GM23248 (cell line): Measurements from ENCODE around the gene DUS1L. TPM values are rescaled to one million over a fixed set of nuclear protein-coding genes. Genes with fewer than 3 reads are reported as not detected.

Experiments used
- DNase-seq: peaks from one replicate; pipeline ENCODE4 v3.0.0-alpha.2; 2015
- H2AFZ ChIP-seq: fragments of 200-600 bp; sonication (generic); 2 replicates; pipeline ENCODE4 v1.6.1; 2016; ENCODE audit warnings: antibody characterized with exemption
- H3F3A ChIP-seq: fragments of 200-600 bp; sonication (generic); 2 replicates; pipeline ENCODE4 v1.6.1; 2016; ENCODE audit warnings: mild to moderate bottlenecking, antibody characterized with exemption, mixed run types; ENCODE audit not compliant: insufficient read depth
- H3K27ac ChIP-seq: fragments of 200-600 bp; sonication (generic); 2 replicates; pipeline ENCODE4 v1.5.1; 2016; ENCODE audit warnings: mild to moderate bottlenecking
- H3K27me3 ChIP-seq: fragments of 200-600 bp; sonication (generic); replicated peaks from 2 replicates; pipeline ENCODE4 v1.6.1; 2016; ENCODE audit warnings: mild to moderate bottlenecking; ENCODE audit not compliant: insufficient read depth
- H3K36me3 ChIP-seq: fragments of 200-600 bp; sonication (generic); 2 replicates; pipeline ENCODE4 v1.6.1; 2016; ENCODE audit warnings: low read depth, mild to moderate bottlenecking
- H3K4me1 ChIP-seq: fragments of 200-600 bp; sonication (generic); 2 replicates; pipeline ENCODE4 v1.6.1; 2016; ENCODE audit warnings: mild to moderate bottlenecking; ENCODE audit not compliant: insufficient read depth
- H3K4me2 ChIP-seq: fragments of 200-600 bp; sonication (generic); one replicate; pipeline ENCODE4 v1.6.1; 2016; ENCODE audit warnings: mild to moderate bottlenecking; ENCODE audit not compliant: unreplicated experiment
- H3K4me3 ChIP-seq: fragments of 200-600 bp; sonication (generic); 2 replicates; pipeline ENCODE4 v1.5.1; 2016; ENCODE audit warnings: mild to moderate bottlenecking
- H3K79me2 ChIP-seq: fragments of 200-600 bp; sonication (generic); 2 replicates; pipeline ENCODE4 v1.6.1; 2016; ENCODE audit warnings: mild to moderate bottlenecking; ENCODE audit not compliant: insufficient read depth
- H3K9ac ChIP-seq: fragments of 200-600 bp; sonication (generic); 2 replicates; pipeline ENCODE4 v1.6.1; 2016; ENCODE audit warnings: mild to moderate bottlenecking
- H3K9me2 ChIP-seq: fragments of 200-600 bp; sonication (generic); 2 replicates; pipeline ENCODE4 v1.6.1; 2016; ENCODE audit warnings: mixed run types, mild to moderate bottlenecking, moderate library complexity; ENCODE audit not compliant: insufficient read depth
- H3K9me3 ChIP-seq: fragments of 200-600 bp; sonication (generic); one replicate; pipeline ENCODE4 v1.6.1; 2017; ENCODE audit warnings: low read depth
- H4K20me1 ChIP-seq: fragments of 200-600 bp; sonication (generic); 2 replicates; pipeline ENCODE4 v1.6.0; 2016; ENCODE audit not compliant: insufficient read depth
- EZH2 ChIP-seq: fragments of 200-600 bp; sonication (generic); IDR thresholded peaks from 2 replicates; pipeline ENCODE4 v1.6.1; 2018; ENCODE audit warnings: antibody characterized with exemption, mild to moderate bottlenecking; ENCODE audit not compliant: insufficient read depth, poor library complexity, severe bottlenecking
- EZH2phosphoT487 ChIP-seq: fragments of 200-600 bp; sonication (generic); IDR thresholded peaks from 2 replicates; pipeline ENCODE4 v1.6.1; 2018; ENCODE audit warnings: antibody characterized with exemption, moderate library complexity, mild to moderate bottlenecking, low read depth; ENCODE audit not compliant: insufficient read depth
- WGBS, 2 experiments: methylation state at CpG; one replicate each; pipeline ENCODE4 v1.1.6; 2015 to 2017; ENCODE audit warnings: low lambda C conversion rate in 2 of 2, low coverage in 1 of 2; ENCODE audit errors: missing lambda C conversion rate in 2 of 2; 5-methylcytosine and 5-hydroxymethylcytosine counted together
- in situ Hi-C: fragments of 300-500 bp; cut with MboI; formaldehyde crosslinking; loops from 2 replicates; pipeline ENCODE4 v1.15.0; 2020
- polyA plus RNA-seq: library from polyadenylated mRNA; unstranded; fragments of >200 nt; fragmentation: Nextera tagmentation; extraction: Ambion mirVana; gene quantifications from 2 replicates; pipeline ENCODE4 v1.2.1, GENCODE V29; 2016
- total RNA-seq: library from RNA; depleted of rRNA; stranded (reverse); fragments of >200 nt; shearing (Covaris generic); gene quantifications from 2 replicates; pipeline ENCODE4 v1.2.3, GENCODE V29; 2014; rRNA removed

DUS1L gene
- total and polyA plus RNA-seq, 2 experiments from 2014 or later, result 13.3 to 61.2 TPM

DNA sequence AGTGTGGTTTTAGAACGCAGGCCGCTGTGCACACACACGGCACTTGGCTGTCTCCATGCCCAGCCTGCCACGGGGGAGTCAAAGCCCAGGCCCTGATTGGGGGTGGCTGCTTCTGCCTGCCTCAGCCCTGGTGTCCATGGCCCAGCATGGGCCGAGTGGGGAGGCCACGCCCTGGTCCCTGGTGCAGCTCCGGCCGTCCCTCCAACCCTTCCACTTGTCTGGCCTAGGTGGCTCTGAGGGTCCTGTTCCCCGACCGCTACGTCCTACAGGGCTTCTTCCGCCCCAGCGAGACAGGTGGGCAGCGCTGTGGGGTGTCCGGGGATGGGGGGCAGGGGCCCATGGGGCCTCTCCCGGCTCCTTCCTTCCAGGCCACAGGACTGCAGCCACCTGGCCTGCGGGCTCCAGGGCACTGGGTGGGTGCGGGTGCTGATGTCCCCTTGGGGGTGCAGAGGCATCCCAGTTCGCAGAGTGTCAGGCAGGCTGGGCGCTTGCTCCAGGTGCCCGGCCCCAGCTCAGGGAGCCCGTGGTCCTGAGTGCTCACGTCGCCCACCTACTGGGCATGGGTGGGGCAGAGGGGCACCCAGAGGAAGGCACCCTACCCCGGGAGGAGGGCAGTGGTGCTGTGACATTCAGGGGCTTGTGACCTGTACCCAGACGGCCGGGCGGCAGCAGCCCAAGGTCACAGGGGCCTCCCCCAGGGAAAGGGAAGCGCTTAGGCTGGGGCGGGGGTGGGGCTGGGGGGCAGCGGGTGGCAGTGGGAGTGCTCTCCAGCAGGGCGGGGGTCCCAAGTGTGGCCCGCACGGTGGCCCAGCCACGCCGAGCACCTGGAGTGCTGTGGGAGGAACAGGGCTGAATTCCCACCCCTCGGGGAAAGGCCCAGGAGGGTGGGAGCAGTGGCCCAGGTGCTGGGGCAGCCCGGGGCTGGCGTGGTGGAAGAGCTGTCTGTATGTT, 54.8 kb downstream of the DUS1L start:
- H3K9ac ChIP-seq, result no peak overlapping the region

DNA sequence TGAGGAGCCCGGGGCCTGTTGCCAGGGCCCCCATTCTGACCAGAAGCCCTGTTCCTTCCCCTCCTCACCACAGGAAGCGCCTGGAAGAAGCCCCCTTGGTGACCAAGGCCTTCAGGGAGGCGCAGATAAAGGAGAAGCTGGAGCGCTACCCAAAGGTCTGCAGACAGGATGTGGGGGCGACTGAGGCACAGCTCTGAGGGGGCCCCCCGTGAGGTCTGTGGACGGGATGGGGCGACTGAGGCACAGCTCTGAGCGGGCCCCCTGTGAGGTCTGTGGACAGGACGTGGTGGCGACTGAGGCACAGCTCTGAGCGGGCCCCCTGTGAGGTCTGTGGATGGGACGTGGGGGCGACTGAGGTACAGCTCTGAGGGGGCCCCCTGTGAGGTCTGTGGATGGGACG, 56.2 kb downstream of the DUS1L start:
- TF ChIP-seq EZH2 (no peak), EZH2phosphoT487 (no peak)
- in situ Hi-C loops, result no loop called here
- no peak for DNase-seq
- no peak overlapping the region for H3K9ac ChIP-seq
- no peaks in the 10 kb centered on the region for H4K20me1 ChIP-seq
- H2AFZ ChIP-seq, result no peak overlapping the region
- H3K27ac ChIP-seq, result no peak overlapping the region
- no peaks in the 10 kb centered on the region for H3K36me3 ChIP-seq
- H3K9me2 ChIP-seq, result no peaks in the 10 kb centered on the region
- no peaks in the 10 kb centered on the region for H3K79me2 ChIP-seq
- H3K4me2 ChIP-seq, result no peak overlapping the region
- H3F3A ChIP-seq, result no peaks in the 10 kb centered on the region
- peaks cover 13% of the 10 kb centered on the region for H3K4me1 ChIP-seq
- H3K4me3 ChIP-seq, result no peak overlapping the region
- H3K27me3 ChIP-seq, result no peaks in the 10 kb centered on the region
- no peaks in the 10 kb centered on the region for H3K9me3 ChIP-seq
- WGBS, 2 experiments, result 94% methylated on average over 15 of the region's 15 CpGs

More for the DNA sequence above, 54.8 kb downstream of the DUS1L start:
- in situ Hi-C loops, result no loop called here
- H3K9me2 ChIP-seq, result no peaks in the 10 kb centered on the region
- H3K36me3 ChIP-seq, result no peaks in the 10 kb centered on the region
- no peaks in the 10 kb centered on the region for H4K20me1 ChIP-seq
- no peaks in the 10 kb centered on the region for H3K79me2 ChIP-seq
- 0 out of 2 replicates have a peak, but pooled peaks cover 7% of the 10 kb centered on the region for H3K4me1 ChIP-seq
- no peaks in the 10 kb centered on the region for H3F3A ChIP-seq
- no peak for DNase-seq
- H3K27me3 ChIP-seq, result no peaks in the 10 kb centered on the region
- H2AFZ ChIP-seq, result no peak overlapping the region
- H3K4me2 ChIP-seq, result no peak overlapping the region
- H3K4me3 ChIP-seq, result no peak overlapping the region
- H3K27ac ChIP-seq, result no peak overlapping the region
- no peaks in the 10 kb centered on the region for H3K9me3 ChIP-seq
- no peak for TF ChIP-seq EZH2phosphoT487
- WGBS, 2 experiments, result 91 to 92% methylated on average over 25 to 39 of the region's 39 CpGs

DNA sequence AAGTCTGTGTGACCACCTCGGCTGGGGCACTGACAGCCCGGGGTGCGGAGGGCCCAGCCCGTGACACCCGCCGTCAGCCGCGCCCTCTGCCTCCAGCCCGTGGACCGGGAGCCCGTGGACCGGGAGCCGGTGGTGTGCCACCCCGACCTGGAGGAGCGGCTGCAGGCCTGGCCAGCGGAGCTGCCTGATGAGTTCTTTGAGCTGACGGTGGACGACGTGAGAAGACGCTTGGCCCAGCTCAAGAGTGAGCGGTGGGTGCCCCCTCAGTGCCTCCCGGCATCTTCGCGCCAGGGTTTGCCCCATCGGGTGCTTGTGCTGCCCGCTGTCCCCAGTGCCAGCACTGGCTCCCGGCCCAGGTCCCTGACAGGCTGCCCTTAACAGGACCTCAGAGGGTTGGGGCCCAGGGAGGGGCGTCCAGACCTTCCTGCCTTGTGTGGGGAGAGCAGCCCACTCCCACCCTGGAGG, 56.6 kb downstream of the DUS1L start:
- H4K20me1 ChIP-seq, result no peaks in the 10 kb centered on the region
- H2AFZ ChIP-seq, result no peak overlapping the region
- H3F3A ChIP-seq, result no peaks in the 10 kb centered on the region
- no peak overlapping the region for H3K4me2 ChIP-seq
- H3K9me2 ChIP-seq, result no peaks in the 10 kb centered on the region
- H3K79me2 ChIP-seq, result no peaks in the 10 kb centered on the region
- no peak overlapping the region for H3K9ac ChIP-seq
- no peak overlapping the region for H3K27ac ChIP-seq
- 95% methylated on average over 26 to 27 of the region's 28 CpGs for WGBS, 2 experiments
- TF ChIP-seq EZH2phosphoT487 (no peak), EZH2 (no peak)
- no peaks in the 10 kb centered on the region for H3K27me3 ChIP-seq
- in situ Hi-C loops, result no loop called here
- no peaks in the 10 kb centered on the region for H3K9me3 ChIP-seq
- DNase-seq, result no peak
- H3K4me3 ChIP-seq, result no peak overlapping the region
- H3K4me1 ChIP-seq, result peaks cover 17% of the 10 kb centered on the region
- no peaks in the 10 kb centered on the region for H3K36me3 ChIP-seq

DNA sequence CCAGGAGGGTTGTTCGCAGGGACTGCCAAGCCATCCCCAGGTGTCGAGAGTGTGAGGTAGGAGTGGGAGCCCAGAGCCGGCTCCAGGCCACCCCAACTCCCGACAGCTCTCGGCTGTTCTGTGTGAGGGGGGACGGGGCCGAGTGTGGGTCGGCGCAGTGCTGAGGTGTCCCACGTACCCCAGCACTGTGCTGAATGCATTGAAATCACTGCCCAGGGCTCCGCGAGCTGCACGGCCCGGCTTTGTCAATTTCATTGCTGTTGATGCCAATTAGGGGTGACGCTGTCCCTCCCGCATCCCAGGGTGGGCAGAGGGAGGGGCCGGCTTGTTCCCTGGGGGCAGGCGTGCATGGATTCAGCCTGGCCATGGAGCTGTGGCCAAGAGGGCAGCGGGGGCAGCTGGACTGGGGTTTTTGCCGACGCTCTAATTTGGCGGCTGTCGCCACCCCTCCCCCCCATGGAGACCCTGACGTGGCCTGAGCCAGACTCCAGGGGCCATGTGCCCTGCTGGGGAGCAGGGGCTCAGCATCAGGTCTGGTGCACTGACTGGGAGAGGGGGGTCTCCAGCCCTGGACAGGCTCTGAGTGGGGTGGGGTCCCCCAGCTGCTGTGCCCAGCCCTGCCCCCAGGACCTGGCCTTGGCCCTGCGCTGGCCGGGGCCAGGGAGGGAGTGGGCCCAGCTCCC, 57.2 kb downstream of the DUS1L start:
- Histone ChIP-seq H3K9me3 (no peaks in the 10 kb centered on the region), H3K36me3 (no peaks in the 10 kb centered on the region), H3F3A (no peaks in the 10 kb centered on the region; the same call in 1 of the 2 replicates), H3K27ac (no peak overlapping the region), H3K4me1 (peaks cover 20% of the 10 kb centered on the region), H3K4me2 (no peak overlapping the region), H3K4me3 (no peak overlapping the region), H4K20me1 (no peaks in the 10 kb centered on the region), H3K9ac (no peak overlapping the region), H3K79me2 (no peaks in the 10 kb centered on the region), H3K9me2 (no peaks in the 10 kb centered on the region), H2AFZ (no peak overlapping the region), H3K27me3 (no peaks in the 10 kb centered on the region)
- 86 to 93% methylated on average over 13 to 25 of the region's 26 CpGs for WGBS, 2 experiments
- TF ChIP-seq EZH2, result no peak
- no peak for TF ChIP-seq EZH2phosphoT487
- DNase-seq, result no peak
- in situ Hi-C loops, result no loop called here

Other genes with a start within 250 kb of the DUS1L start
- 102 and 135 TPM in 2 replicates for gene MCRIP1, start 232.5 kb downstream of the DUS1L start, total RNA-seq
- gene MCRIP1, start 232.5 kb downstream of the DUS1L start, polyA plus RNA-seq, result 145 and 147 TPM in 2 replicates
- not detected in 2 replicates for gene PPP1R27, start 230.8 kb downstream of the DUS1L start, total RNA-seq
- gene PPP1R27, start 230.8 kb downstream of the DUS1L start, polyA plus RNA-seq, result 0.37 TPM in 1 of 2 replicates, not detected in the other
- gene P4HB, start 205.3 kb downstream of the DUS1L start, total RNA-seq, result 3,203 and 4,003 TPM in 2 replicates
- 1,651 and 1,674 TPM in 2 replicates for gene P4HB, start 205.3 kb downstream of the DUS1L start, polyA plus RNA-seq
- 193 and 208 TPM in 2 replicates for gene ARHGDIA, start 194.5 kb downstream of the DUS1L start, total RNA-seq
- 310 and 313 TPM in 2 replicates for gene ARHGDIA, start 194.5 kb downstream of the DUS1L start, polyA plus RNA-seq
- gene ALYREF, start 174.2 kb downstream of the DUS1L start, total RNA-seq, result 80.6 and 100 TPM in 2 replicates
- gene ALYREF, start 174.2 kb downstream of the DUS1L start, polyA plus RNA-seq, result 6.9 and 8.6 TPM in 2 replicates
- gene ANAPC11, start 174.1 kb downstream of the DUS1L start, total RNA-seq, result 175 and 179 TPM in 2 replicates
- 428 and 436 TPM in 2 replicates for gene ANAPC11, start 174.1 kb downstream of the DUS1L start, polyA plus RNA-seq
- 2.4 TPM in 2 replicates for gene NPB, start 163.6 kb downstream of the DUS1L start, total RNA-seq
- 1.1 and 1.6 TPM in 2 replicates for gene NPB, start 163.6 kb downstream of the DUS1L start, polyA plus RNA-seq
- gene PCYT2, start 154.4 kb downstream of the DUS1L start, total RNA-seq, result 34.7 and 36.9 TPM in 2 replicates
- 25.6 and 27.6 TPM in 2 replicates for gene PCYT2, start 154.4 kb downstream of the DUS1L start, polyA plus RNA-seq
- 13.1 and 14.5 TPM in 2 replicates for gene SIRT7, start 147.6 kb downstream of the DUS1L start, total RNA-seq
- gene SIRT7, start 147.6 kb downstream of the DUS1L start, polyA plus RNA-seq, result 9.3 and 11.4 TPM in 2 replicates
- 17.7 and 19.8 TPM in 2 replicates for gene MAFG, start 138.1 kb downstream of the DUS1L start, total RNA-seq
- 5.0 and 6.4 TPM in 2 replicates for gene MAFG, start 138.1 kb downstream of the DUS1L start, polyA plus RNA-seq
- 229 and 279 TPM in 2 replicates for gene PYCR1, start 128.5 kb downstream of the DUS1L start, total RNA-seq
- gene PYCR1, start 128.5 kb downstream of the DUS1L start, polyA plus RNA-seq, result 181 and 197 TPM in 2 replicates
- gene MYADML2, start 118.6 kb downstream of the DUS1L start, total RNA-seq, result not detected in 2 replicates
- 0.14 TPM in 1 of 2 replicates, not detected in the other for gene MYADML2, start 118.6 kb downstream of the DUS1L start, polyA plus RNA-seq
- not detected in 2 replicates for gene NOTUM, start 104.6 kb downstream of the DUS1L start, total RNA-seq
- gene NOTUM, start 104.6 kb downstream of the DUS1L start, polyA plus RNA-seq, result not detected in 2 replicates
- 23.4 and 23.5 TPM in 2 replicates for gene ASPSCR1, start 88.2 kb downstream of the DUS1L start, total RNA-seq
- 20.6 and 22.6 TPM in 2 replicates for gene ASPSCR1, start 88.2 kb downstream of the DUS1L start, polyA plus RNA-seq
- gene CENPX, start 42.9 kb downstream of the DUS1L start, total RNA-seq, result 43.9 and 68.8 TPM in 2 replicates
- 65.2 and 68.6 TPM in 2 replicates for gene CENPX, start 42.9 kb downstream of the DUS1L start, polyA plus RNA-seq
- 14.8 and 15.3 TPM in 2 replicates for gene LRRC45, start 42.5 kb downstream of the DUS1L start, total RNA-seq
- 4.4 and 4.5 TPM in 2 replicates for gene LRRC45, start 42.5 kb downstream of the DUS1L start, polyA plus RNA-seq
- 5.4 and 7.9 TPM in 2 replicates for gene RAC3, start 34.1 kb downstream of the DUS1L start, total RNA-seq
- gene RAC3, start 34.1 kb downstream of the DUS1L start, polyA plus RNA-seq, result 1.3 and 1.8 TPM in 2 replicates
- gene DCXR, start 28.1 kb downstream of the DUS1L start, total RNA-seq, result 75.8 and 83.5 TPM in 2 replicates
- gene DCXR, start 28.1 kb downstream of the DUS1L start, polyA plus RNA-seq, result 69.9 and 70.2 TPM in 2 replicates
- 59.8 and 61.2 TPM in 2 replicates for gene RFNG, start 14.0 kb downstream of the DUS1L start, total RNA-seq
- gene RFNG, start 14.0 kb downstream of the DUS1L start, polyA plus RNA-seq, result 10.6 and 11.8 TPM in 2 replicates
- 130 and 138 TPM in 2 replicates for gene GPS1, start 13.9 kb downstream of the DUS1L start, total RNA-seq
- 101 and 104 TPM in 2 replicates for gene GPS1, start 13.9 kb downstream of the DUS1L start, polyA plus RNA-seq
- gene FASN, start 32.4 kb upstream of the DUS1L start, total RNA-seq, result 33.8 and 38.2 TPM in 2 replicates
- gene FASN, start 32.4 kb upstream of the DUS1L start, polyA plus RNA-seq, result 12.7 and 16.3 TPM in 2 replicates
- gene CCDC57, start 147.0 kb upstream of the DUS1L start, total RNA-seq, result 12.3 and 15.3 TPM in 2 replicates
- gene CCDC57, start 147.0 kb upstream of the DUS1L start, polyA plus RNA-seq, result 6.2 and 10.6 TPM in 2 replicates
- gene SLC16A3, start 163.2 kb upstream of the DUS1L start, total RNA-seq, result 550 and 595 TPM in 2 replicates
- 95.5 and 97.7 TPM in 2 replicates for gene SLC16A3, start 163.2 kb upstream of the DUS1L start, polyA plus RNA-seq
- 24.5 and 35.1 TPM in 2 replicates for gene CSNK1D, start 207.9 kb upstream of the DUS1L start, total RNA-seq
- gene CSNK1D, start 207.9 kb upstream of the DUS1L start, polyA plus RNA-seq, result 102 and 114 TPM in 2 replicates